Endothelial cell of umbilical vein (primary cell): ENCODE measurements around the gene GRM7. TPM values are rescaled to one million over a fixed set of nuclear protein-coding genes. Genes with fewer than 3 reads are reported as not detected.

Experiments
- BruUV-seq: library from RNA; stranded (reverse); fragments of 400-500 nt; replicated peaks from 2 replicates; lab custom pipeline; 2021; lab: Mats Ljungman, UMichigan
- CTCF ChIA-PET: fragments of 300-600, 350-600 bp; sonication (Branson Sonifier 250); formaldehyde crosslinking; loops from one replicate; lab custom pipeline; 2021; ENCODE audit warnings: antibody characterized with exemption, inconsistent platforms; lab: Charles Lee
- POLR2A ChIA-PET: fragments of 300-600, 350-600 bp; sonication (Branson Sonifier 250); formaldehyde crosslinking; loops from one replicate; lab custom pipeline; 2021; ENCODE audit warnings: antibody characterized with exemption, inconsistent platforms; lab: Charles Lee
- DNase-seq: peaks from one replicate; pipeline ENCODE4 v3.0.0-alpha.2; 2011; ENCODE audit warnings: low read depth, low spot score
- FAIRE-seq: peaks from 2 replicates; lab custom pipeline; 2011; peaks lifted over from hg19 to GRCh38; lab: Jason Lieb, UNC
- H2AFZ ChIP-seq: 2 replicates; pipeline ENCODE4 v1.6.0; 2012; ENCODE audit warnings: low read depth, low read length, control low read depth, inconsistent platforms
- H3K27ac ChIP-seq: 2 replicates; pipeline ENCODE4 v1.5.1; 2011; ENCODE audit warnings: low read depth, mild to moderate bottlenecking, control low read depth, low read length, moderate library complexity; ENCODE audit not compliant: insufficient read depth
- H3K27me3 ChIP-seq, 2 experiments: 2 replicates each; pipeline versions ENCODE4 v1.6.0 to v1.6.1; 2011; ENCODE audit warnings: low read length in 2 of 2, mixed read lengths in 1 of 2; ENCODE audit not compliant: control insufficient read depth in 2 of 2, insufficient read depth in 2 of 2
- H3K36me3 ChIP-seq, 2 experiments: 2 replicates in 1 of 2; 3 replicates in 1 of 2; pipeline ENCODE4 v1.5.1; 2011; ENCODE audit warnings: low read length in 2 of 2, mild to moderate bottlenecking in 1 of 2, moderate library complexity in 1 of 2; ENCODE audit not compliant: control insufficient read depth in 2 of 2, insufficient read depth in 2 of 2; ENCODE audit errors: extremely low read depth in 1 of 2
- H3K4me1 ChIP-seq: 3 replicates; pipeline ENCODE4 v1.5.1; 2011; ENCODE audit warnings: mild to moderate bottlenecking, low read length; ENCODE audit not compliant: control insufficient read depth, insufficient read depth; ENCODE audit errors: extremely low read depth
- H3K4me2 ChIP-seq: 2 replicates; pipeline ENCODE4 v1.6.1; 2011; ENCODE audit warnings: low read length, control low read depth, mixed read lengths; ENCODE audit not compliant: insufficient read depth
- H3K4me3 ChIP-seq, 3 experiments: fragments of 200-600 bp in 1 of 3; sonication (generic), shearing (Covaris generic) in 1 of 3; replicated peaks in 1 of 3; 2 replicates each; pipeline ENCODE4 v1.5.1; 2011 to 2016; ENCODE audit warnings: control low read depth in 3 of 3, low read length in 3 of 3, mild to moderate bottlenecking in 2 of 3, inconsistent platforms in 1 of 3, low read depth in 1 of 3, moderate library complexity in 1 of 3; ENCODE audit not compliant: insufficient read depth in 1 of 3
- H3K79me2 ChIP-seq: 2 replicates; pipeline ENCODE4 v1.6.0; 2012; ENCODE audit warnings: low read length, inconsistent platforms; ENCODE audit not compliant: control insufficient read depth, insufficient read depth
- H3K9ac ChIP-seq: replicated peaks from 2 replicates; pipeline ENCODE3; 2011; ENCODE audit warnings: low read length, control low read depth; ENCODE audit not compliant: insufficient read depth; ENCODE audit errors: extremely low read depth
- H3K9me1 ChIP-seq: replicated peaks from 3 replicates; pipeline ENCODE4 v1.6.0; 2011; ENCODE audit warnings: mild to moderate bottlenecking, low read length; ENCODE audit not compliant: control insufficient read depth, insufficient read depth; ENCODE audit errors: extremely low read depth
- H3K9me3 ChIP-seq: replicated peaks from 2 replicates; pipeline ENCODE4 v1.5.1; 2012; ENCODE audit warnings: low read length, inconsistent platforms; ENCODE audit not compliant: control insufficient read depth, insufficient read depth
- H4K20me1 ChIP-seq: replicated peaks from 2 replicates; pipeline ENCODE3; 2011; ENCODE audit warnings: mild to moderate bottlenecking, low read length; ENCODE audit not compliant: control insufficient read depth, insufficient read depth; ENCODE audit errors: extremely low read depth
- CTCF ChIP-seq, 2 donors: IDR thresholded peaks; 1 replicate in 1 of 2; 2 replicates in 1 of 2; pipeline ENCODE4 v1.5.1; 2011; ENCODE audit warnings: low read length in 2 of 2, mild to moderate bottlenecking in 2 of 2, moderate library complexity in 2 of 2, control low read depth in 1 of 2, inconsistent platforms in 1 of 2, low read depth in 1 of 2; ENCODE audit not compliant: insufficient read depth in 1 of 2; ENCODE audit errors: extremely low read depth in 1 of 2
- EZH2 ChIP-seq: IDR thresholded peaks from 2 replicates; pipeline ENCODE4 v1.6.1; 2012; ENCODE audit warnings: borderline replicate concordance, low read depth, mild to moderate bottlenecking, moderate library complexity, low read length, inconsistent platforms; ENCODE audit not compliant: severe bottlenecking
- FOS ChIP-seq: IDR thresholded peaks from 2 replicates; pipeline ENCODE4 v1.6.1; 2011; ENCODE audit warnings: mild to moderate bottlenecking, low read length, moderate library complexity, borderline replicate concordance; ENCODE audit not compliant: insufficient read depth
- GATA2 ChIP-seq: IDR thresholded peaks from 2 replicates; pipeline ENCODE4 v1.7.0; 2011; ENCODE audit warnings: low read depth, mild to moderate bottlenecking, moderate library complexity, mixed read lengths, low read length; ENCODE audit not compliant: insufficient read length, insufficient read depth
- JUN ChIP-seq: IDR thresholded peaks from 2 replicates; pipeline ENCODE4 v1.6.1; 2011; ENCODE audit warnings: borderline replicate concordance, low read depth; ENCODE audit not compliant: insufficient read length, insufficient read depth
- MAX ChIP-seq: IDR thresholded peaks from 2 replicates; pipeline ENCODE4 v1.6.1; 2011; ENCODE audit not compliant: insufficient read depth, insufficient read length
- MYC ChIP-seq: IDR thresholded peaks from one replicate; pipeline ENCODE4 v1.6.1; 2011; ENCODE audit warnings: mild to moderate bottlenecking, low read depth, low read length
- POLR2A ChIP-seq: IDR thresholded peaks from 2 replicates; pipeline ENCODE4 v1.6.1; 2012; ENCODE audit warnings: low read depth, mild to moderate bottlenecking, control low read depth, low read length
- POLR2AphosphoS5 ChIP-seq: IDR thresholded peaks from 2 replicates; pipeline ENCODE4 v1.6.1; 2012; ENCODE audit warnings: low read depth, mild to moderate bottlenecking, control low read depth, low read length, moderate library complexity; ENCODE audit not compliant: insufficient read depth
- dilution Hi-C: fragments of 300-500 bp; cut with MboI; formaldehyde crosslinking; loops from one replicate; pipeline ENCODE4 v1.15.0; 2019; ENCODE audit warnings: low sequenced_read_pairs; ENCODE audit not compliant: extremely low pct_ligation_motif_present
- intact Hi-C: fragments of 100-400 bp; cut with micrococcal nuclease; formaldehyde crosslinking; loops from one replicate; pipeline ENCODE4 v1.10.0; 2022
- polyA plus RNA-seq, 4 experiments: library from polyadenylated mRNA; depleted of rRNA in 3 of 4; stranded (reverse) in 3 of 4; unstranded in 1 of 4; fragments of >200 nt; gene quantifications; 2 replicates each; pipeline versions ENCODE4 v1.2.1 to v1.2.3, GENCODE V29; 2011 to 2012; ENCODE audit warnings: missing spikeins in 1 of 4
- total RNA-seq: library from RNA; stranded (reverse); gene quantifications from 2 replicates; pipeline ENCODE4 v1.2.3, GENCODE V29; 2021

The GRM7 gene
- total and polyA plus RNA-seq, 2 donors (not counting 3 experiments of a cell fraction or from before 2014, with no cell fraction given), result 0.12 TPM; not detected in 1

GRCh38 chr3:7543294-7543880 lies 682.5 kb downstream of the GRM7 start:
- no peaks in the 10 kb centered on the region for H3K4me1 ChIP-seq
- H2AFZ ChIP-seq, result no peak overlapping the region
- no peak overlapping the region for H3K27ac ChIP-seq
- H3K36me3 ChIP-seq, result no peaks in the 10 kb centered on the region
- CTCF ChIA-PET, result interaction anchor here (0.9 kb wide), 2 partner anchors 19 to 38 kb away, joined by 3 to 4 read pairs; no protein-coding TSS in a partner anchor
- H3K79me2 ChIP-seq, result no peaks in the 10 kb centered on the region
- TF ChIP-seq MAX, result no peak
- peak in 1 of 2 donors; percentile 9 for TF ChIP-seq CTCF (IDR thresholded peaks at IDR 0.05; ENCODE audit: extremely low read depth in 1 of 2, insufficient read depth in 1 of 2, low read depth in 1 of 2, low read length in 2 of 2)
- no peak for TF ChIP-seq GATA2
- TF ChIP-seq POLR2A, result no peak
- no peaks in the 10 kb centered on the region for H4K20me1 ChIP-seq
- POLR2A ChIA-PET, result no interaction called here
- H3K9ac ChIP-seq, result no peak overlapping the region
- no peak overlapping the region for H3K4me2 ChIP-seq
- no peaks in the 10 kb centered on the region for H3K27me3 ChIP-seq
- H3K9me3 ChIP-seq, result no peaks in the 10 kb centered on the region
- no peak overlapping the region for H3K4me3 ChIP-seq
- BruUV-seq, result no TSS peak
- peak; percentile 72 for DNase-seq
- no peaks in the 10 kb centered on the region for H3K9me1 ChIP-seq
- intact Hi-C loops, result loop anchor here (10.0 kb wide), 2 partner anchors 399 to 549 kb away; no protein-coding TSS in a partner anchor
- no peak for FAIRE-seq
- dilution Hi-C loops, result no loop called here

GRCh38 chr3:7545334-7545733 lies 684.4 kb downstream of the GRM7 start:
- H3K79me2 ChIP-seq, result no peaks in the 10 kb centered on the region
- no TSS peak for BruUV-seq
- DNase-seq, result no peak
- H4K20me1 ChIP-seq, result no peaks in the 10 kb centered on the region
- H3K27me3 ChIP-seq, result no peaks in the 10 kb centered on the region
- H3K4me2 ChIP-seq, result no peak overlapping the region
- TF ChIP-seq CTCF (IDR thresholded peaks at IDR 0.05; ENCODE audit: extremely low read depth in 1 of 2, insufficient read depth in 1 of 2, low read depth in 1 of 2, low read length in 2 of 2), result no peak
- TF ChIP-seq JUN, result no peak
- TF ChIP-seq EZH2, result no peak
- no peak for TF ChIP-seq POLR2A
- no peak for TF ChIP-seq FOS
- no peak for TF ChIP-seq GATA2
- no peak for TF ChIP-seq POLR2AphosphoS5
- no peak for TF ChIP-seq MAX
- no peak for TF ChIP-seq MYC
- no peak overlapping the region for H3K4me3 ChIP-seq
- no peaks in the 10 kb centered on the region for H3K4me1 ChIP-seq
- no peak overlapping the region for H3K9ac ChIP-seq
- ChIA-PET POLR2A (no interaction called here), CTCF (no interaction called here)
- peak overlapping the region; percentile 15 for H2AFZ ChIP-seq
- no peaks in the 10 kb centered on the region for H3K9me1 ChIP-seq
- no peaks in the 10 kb centered on the region for H3K9me3 ChIP-seq
- dilution Hi-C loops (no loop called here), intact Hi-C loops (loop anchor here (5.0 to 10.0 kb wide), 4 partner anchors 163 to 551 kb away; no protein-coding TSS in a partner anchor)
- H3K36me3 ChIP-seq, result no peaks in the 10 kb centered on the region
- FAIRE-seq, result no peak
- H3K27ac ChIP-seq, result no peak overlapping the region
